CD4-positive, alpha-beta T cell treated with Interferon gamma for 1 hour (primary cell): Measurements from ENCODE around the gene MMP11.

Experiments used
- DNase-seq: peaks from one replicate; pipeline ENCODE4 v3.0.0-alpha.2; 2020

Gene MMP11

GRCh38 chr22:23760056-23760455 is 12.6 kb upstream of the MMP11 start:
- no peak for DNase-seq

- DNase-seq: no peak
Measured at GRCh38 chr22:23762842-23763578, 9.6 kb upstream of the MMP11 start, which contains the start of gene C22orf15. Gene C22orf15, plus strand, starts transcription at chr22:23762990. Its CDS starts 317 bp downstream, at chr22:23763307.

DNA sequence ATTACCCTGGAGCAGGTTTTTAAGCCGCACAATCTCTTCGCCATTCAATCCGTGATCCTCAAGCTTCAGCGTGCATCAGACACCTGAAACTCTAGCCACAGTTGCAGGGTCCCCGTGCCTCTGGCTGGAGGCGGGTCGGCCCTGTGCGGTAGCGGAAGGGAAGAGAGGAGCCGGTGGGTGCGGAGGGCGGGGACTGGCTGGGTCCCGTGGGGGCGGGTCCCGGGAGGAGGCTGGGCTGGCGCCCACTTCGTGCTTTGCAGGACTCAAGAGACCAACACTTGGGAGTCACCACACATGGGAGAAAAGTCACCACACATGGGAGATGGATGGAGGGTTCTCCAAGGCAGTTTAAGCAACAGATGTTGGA is 9.1 kb upstream of the MMP11 start:
- DNase-seq: peak; percentile 29

DNA sequence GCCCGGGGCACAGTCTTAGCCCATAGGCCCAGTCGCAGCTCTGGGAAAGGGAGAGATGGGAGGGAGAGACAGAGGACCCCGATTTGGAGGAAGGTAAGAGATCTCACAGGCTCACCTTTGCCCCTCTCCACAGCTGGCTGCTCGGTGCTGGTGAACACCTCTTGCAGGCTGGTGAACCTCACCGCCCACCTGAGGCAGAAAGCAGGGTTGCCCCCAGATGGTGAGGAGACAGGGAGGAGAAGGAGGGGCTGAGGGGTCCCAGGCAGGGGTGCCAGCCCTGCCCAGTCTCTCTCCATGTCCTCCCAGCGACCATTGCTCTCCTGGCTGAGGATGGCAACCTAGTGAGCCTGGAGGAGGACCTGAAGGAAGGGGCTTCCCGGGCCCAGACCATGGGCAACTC is 8.7 kb upstream of the MMP11 start:
- DNase-seq: no peak

DNA sequence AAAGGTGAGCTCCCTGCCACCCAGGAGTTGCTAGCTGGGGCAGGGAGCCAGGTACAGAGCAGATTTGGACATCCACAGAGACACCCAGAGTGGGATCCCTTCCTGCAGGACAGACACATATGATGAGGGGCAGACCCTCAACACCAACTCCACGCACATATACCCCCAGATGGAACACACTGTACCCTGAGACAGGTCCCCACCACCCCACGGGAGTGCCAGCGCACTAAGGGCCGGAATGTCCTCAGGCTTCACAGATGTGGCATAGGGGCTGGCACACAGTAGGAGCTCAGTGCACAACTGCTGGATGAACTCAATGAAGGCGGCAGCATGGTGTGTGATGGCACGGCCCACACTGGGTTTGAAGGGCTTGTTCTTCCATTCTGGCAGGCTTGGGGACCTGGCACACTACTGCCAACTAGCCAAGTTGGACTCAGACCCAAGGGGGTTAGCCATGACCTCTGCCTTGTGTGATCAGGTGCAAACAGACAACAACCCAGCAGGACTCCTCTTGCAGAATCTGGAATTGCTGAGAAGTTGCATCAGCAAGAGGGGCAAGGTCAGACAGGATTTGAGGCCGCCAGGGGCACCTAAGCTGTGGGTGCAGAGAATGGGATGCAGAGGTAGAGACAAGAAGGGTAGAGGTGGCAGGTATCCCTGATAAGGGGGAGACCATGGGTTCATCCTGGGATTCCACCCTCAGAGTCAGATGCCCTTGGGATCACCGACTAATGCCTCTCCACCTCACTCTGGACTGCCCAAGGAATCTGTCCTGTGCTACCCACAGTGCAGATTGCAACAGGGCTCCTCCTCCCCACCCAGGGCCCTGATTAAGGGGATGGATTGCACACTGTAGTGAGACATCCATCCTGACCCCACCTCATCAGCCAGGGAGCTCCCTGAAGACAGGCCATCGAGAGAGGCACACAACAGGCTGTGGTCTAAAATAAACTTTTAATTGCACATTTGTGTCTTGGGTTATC is 7.5 kb upstream of the MMP11 start:
- DNase-seq: no peak

- no peak for DNase-seq
Measured at GRCh38 chr22:23767303-23767672, 5.4 kb upstream of the MMP11 start.

GRCh38 chr22:23767673-23768548 is 4.7 kb upstream of the MMP11 start, which contains the start of gene CHCHD10:
Gene CHCHD10, minus strand, starts transcription at chr22:23767972. Its CDS starts 98 bp downstream, at chr22:23767874.
- DNase-seq: peak; percentile 71

- DNase-seq: no peak
Measured at GRCh38 chr22:23769321-23769965, 3.2 kb upstream of the MMP11 start.

DNA sequence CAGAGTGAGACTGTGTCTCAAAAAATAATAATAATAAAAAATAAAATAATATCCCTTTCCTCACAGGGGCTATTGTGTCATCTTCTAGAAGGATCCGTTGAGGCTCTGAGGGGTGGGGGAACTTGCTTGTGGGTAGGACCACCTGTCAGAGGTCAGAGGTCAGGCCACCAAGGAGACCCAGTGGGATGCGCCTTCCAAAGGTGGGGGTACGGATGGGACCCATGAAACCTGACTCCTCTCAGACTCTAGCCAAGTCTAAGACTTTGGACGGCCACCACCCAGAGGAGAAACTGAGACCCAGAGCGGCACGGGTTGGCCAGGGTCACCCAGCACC is 367 bp upstream of the MMP11 start:
- DNase-seq: no peak

DNA sequence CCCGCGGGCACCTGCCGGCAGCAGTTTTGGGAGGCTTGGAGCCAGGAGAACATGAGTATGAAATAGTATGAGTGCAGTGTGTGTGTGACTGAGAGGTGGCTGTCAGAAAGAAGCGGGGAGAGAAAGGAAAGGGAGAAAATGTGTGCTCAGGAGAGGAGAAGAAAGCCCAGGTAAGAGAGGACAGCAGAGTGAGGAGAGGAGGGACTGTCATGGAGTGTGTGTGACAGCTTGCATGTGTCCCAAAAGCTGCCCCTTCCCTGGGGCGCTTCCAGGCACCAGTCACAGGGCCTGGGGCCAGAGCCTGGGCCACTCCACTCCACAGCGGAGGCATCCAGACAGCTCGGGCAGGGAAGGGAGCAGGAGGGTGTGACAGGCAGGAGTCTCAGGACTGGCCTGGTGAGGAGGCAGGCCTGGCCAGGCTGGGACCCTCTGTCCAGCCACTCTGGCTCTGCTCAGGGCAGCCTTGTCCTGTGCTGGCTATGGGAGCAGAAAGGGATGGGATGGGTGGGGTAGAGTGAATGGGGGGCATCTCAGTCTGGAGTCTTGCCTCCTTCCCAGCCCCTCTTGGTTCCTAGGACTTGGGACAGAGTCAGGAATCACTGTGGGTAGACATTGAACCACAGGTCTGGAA is 949 bp downstream of the MMP11 start:
- no peak for DNase-seq

DNA sequence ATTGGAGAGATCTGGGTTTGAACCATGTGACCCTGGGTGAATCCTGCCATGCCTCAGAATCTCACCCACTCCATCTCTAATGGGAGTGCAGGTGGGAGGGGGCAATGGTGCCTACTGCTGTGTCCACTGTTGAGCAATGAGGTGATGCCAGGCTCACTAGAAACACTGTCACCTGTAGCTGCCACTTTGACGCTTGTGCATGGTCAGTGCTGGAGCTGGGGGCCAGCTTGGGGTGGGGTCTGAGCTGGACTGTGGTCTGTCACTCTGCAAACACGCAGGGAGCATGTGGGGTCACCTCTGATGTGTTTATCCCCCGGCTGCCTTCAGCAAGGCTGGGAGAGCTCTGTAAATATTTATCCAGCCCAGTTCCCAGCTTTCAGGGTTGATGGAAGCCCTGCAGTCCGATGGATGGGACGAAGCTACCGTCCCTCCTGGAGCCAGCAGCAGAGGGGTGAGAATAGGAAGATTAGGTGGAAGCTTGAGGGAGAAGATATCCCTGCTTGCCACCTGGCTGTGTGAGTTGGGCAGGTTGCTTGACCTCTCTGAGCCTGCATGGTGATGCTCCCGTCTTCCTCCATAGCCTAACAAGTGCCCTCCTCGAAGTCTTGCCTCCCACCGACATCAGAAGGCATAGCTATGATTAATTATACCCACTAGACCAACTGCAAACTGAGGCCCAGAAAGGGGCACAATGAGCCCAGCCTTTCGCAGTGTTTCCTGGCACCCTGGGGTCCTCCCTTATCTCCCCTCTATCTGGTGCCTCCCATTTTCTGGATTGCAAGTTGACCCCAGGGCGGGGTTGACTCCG is 1.7 kb downstream of the MMP11 start:
- no peak for DNase-seq

DNA sequence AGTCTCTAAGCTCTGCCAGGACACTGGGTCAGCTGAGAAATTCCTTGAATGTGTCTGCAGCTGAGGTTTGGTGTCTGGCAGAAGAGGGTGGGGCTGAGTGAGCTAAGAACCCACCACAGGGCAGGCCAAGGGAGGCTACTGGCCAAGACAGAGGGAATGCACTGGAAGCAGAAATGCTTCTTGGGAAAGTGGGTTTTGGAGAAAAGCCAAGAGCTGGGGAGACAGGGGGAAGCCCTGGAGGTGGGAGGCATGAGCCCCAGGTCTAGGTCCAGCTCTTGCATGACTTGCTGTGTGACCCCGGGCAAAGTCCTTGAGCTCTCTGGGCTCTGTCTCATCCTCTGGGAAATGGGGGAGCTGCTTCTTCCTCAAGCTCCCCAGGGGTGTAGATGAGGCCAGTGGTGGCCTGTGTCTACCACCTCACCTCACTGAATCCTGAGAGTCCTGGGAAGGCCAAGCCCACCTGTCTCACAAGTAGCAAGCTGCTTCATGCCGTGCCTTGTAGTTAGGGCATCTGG is 2.3 kb downstream of the MMP11 start:
- no peak for DNase-seq

GRCh38 chr22:23775779-23776375 is 3.2 kb downstream of the MMP11 start:
- DNase-seq: no peak

DNA sequence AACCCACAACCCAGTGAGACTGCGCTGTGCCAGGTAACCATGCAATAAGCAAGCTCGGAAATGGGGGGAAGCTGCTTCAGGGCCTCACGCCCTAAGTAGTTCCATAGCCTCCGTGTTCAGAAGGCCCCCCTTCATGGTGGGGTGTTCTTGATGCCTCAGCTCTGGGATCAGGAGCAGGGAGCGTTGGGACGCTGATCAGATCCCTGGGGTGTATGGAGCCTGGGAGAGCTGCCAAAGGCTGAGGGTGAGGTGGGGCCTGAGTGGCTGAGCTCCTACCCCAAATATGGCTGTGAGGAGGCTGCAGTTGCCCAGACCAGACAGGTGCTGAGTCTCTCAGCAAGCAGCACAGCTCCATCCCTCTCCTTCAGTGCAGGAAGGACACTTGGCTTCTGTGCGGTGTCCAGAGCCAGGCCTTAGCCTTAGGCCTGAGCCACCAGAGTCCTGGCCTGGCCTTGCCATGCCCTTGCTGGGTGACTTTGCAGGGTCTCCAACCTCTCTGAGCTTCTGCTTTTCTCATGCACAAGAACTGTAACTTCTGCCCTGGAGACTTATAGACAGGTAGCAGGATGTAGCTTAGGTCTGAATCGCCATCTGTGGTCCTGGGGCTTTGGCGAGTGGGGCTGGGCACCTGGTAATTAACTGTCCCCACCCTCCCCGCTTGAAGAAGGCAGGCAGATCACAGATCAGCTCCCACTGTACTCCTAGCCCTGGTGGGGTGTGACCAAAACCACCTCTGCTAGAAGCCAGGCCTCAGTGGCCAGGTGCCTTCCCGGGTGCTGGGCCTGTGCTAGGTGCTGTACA is 5.3 kb downstream of the MMP11 start:
- no peak for DNase-seq

GRCh38 chr22:23778577-23778900 is 5.9 kb downstream of the MMP11 start:
- DNase-seq: no peak

DNA sequence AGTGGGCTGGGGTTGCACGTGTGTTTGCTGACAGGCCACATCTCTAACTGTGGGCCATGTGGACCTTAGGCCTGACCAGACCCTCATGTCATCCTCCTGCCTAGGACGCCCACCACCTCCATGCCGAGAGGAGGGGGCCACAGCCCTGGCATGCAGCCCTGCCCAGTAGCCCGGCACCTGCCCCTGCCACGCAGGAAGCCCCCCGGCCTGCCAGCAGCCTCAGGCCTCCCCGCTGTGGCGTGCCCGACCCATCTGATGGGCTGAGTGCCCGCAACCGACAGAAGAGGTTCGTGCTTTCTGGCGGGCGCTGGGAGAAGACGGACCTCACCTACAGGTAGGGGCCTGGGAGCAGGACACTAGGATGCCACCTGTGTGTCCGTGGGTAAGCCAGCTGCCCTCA is 6.4 kb downstream of the MMP11 start:
- DNase-seq: no peak

GRCh38 chr22:23779731-23780130 is 7.1 kb downstream of the MMP11 start:
- DNase-seq: no peak

- DNase-seq: no peak
Measured at GRCh38 chr22:23780146-23780748, 7.6 kb downstream of the MMP11 start.

DNA sequence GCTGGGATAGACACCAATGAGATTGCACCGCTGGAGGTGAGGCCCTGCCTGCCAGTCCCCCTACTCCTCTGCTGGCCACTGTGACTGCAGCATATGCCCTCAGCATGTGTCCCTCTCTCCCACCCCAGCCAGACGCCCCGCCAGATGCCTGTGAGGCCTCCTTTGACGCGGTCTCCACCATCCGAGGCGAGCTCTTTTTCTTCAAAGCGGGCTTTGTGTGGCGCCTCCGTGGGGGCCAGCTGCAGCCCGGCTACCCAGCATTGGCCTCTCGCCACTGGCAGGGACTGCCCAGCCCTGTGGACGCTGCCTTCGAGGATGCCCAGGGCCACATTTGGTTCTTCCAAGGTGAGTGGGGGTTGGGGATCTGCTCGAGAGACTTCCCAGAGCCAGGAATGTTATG is 8.4 kb downstream of the MMP11 start:
- no peak for DNase-seq
